AG08396 (cell line): ENCODE measurements around the gene YJEFN3.

Source experiments
- DNase-seq: peaks from one replicate; pipeline ENCODE4 v3.0.0; 2012; ENCODE audit warnings: low spot score, mixed read lengths

YJEFN3 gene

DNA sequence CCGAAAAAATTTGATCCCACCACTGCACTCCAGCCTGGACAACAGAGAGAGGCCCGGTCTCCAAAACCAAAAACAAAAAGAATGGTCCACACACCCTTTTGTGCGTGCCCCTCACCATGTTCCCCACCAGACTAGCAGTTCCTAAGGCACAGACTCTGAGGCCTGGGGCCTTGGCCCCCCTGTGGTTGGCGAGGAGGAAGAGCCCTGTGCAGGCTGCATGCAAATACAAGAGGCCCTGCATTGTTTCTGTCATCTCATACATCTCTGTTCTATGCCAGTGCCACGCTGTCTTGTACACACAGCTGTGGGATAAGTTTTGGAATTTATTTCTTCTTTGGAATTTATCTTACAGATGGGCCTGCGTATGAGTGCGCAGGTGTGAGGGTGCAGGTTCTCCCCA is 4.7 kb upstream of the YJEFN3 start:
- DNase-seq, result no peak

DNA sequence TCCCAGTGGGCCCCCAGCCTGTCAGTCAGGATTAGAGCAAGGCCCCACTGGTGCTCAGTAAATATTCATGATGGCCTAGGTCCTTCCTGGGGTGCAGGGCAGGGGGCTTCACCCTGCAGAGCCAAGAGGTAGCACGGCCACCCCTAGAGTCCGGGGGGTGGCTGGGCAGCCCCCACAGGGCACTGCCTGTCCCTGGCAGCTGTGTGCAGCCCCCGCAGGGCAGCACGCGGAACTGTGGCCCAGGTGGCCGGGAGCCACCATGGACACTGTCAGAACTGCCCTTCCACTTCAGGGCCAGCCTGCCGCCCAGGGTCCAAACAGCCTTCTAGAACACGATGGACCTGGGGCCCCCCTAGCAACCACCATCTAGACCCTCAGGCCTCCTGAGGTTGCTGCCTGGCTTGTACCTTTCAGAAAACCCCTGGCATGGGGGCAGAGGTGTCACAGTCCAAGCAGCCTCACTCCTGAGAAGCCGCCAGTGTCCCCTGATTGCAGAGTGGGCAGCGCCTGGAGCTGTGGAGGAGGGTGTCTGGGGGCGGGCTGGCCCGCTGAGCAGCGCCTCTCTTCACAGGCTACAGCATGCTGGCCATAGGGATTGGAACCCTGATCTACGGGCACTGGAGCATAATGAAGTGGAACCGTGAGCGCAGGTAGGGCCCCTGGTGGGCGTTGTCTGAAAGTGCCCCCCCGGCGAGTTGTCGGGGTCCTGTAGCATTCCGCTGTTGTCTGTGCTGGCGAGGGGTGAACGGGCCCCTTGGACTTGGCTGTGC is 2.9 kb upstream of the YJEFN3 start:
- no peak for DNase-seq

DNA sequence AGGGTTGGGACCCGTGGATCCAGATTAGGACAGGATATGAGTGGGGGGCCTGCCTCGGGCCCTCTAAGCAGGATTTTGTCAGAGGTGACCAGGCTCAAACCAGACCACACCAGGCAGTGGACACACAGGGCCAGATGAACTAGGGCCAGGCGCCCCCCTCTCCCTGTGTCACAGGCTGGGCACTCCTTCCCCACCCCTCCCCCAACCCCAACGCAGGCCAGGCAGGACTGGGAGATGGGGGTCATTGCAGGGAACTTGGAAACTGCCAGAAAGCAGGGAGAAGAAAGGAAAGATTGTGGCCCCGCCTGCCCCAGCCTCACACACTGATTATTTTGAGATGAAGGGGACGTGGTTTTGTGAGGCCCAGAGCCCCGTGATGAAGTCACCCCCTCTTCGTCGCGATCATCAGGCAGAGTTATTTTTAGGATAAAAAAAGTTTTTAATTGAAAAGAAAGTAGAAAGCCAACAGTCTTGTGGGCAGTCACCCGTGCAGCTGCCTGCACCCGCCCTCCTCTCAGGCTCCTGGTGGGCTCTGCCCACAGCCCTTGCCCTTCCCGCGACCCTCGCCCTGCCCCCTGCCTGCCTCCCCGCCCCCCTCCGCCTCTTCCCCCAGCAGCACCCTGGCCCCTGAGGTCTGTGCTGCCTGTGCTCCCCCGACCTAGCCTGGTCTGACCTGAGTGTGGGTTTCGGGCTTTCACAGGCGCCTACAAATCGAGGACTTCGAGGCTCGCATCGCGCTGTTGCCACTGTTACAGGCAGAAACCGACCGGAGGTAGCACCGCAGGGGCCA is 1.9 kb upstream of the YJEFN3 start:
- DNase-seq, result no peak

DNA sequence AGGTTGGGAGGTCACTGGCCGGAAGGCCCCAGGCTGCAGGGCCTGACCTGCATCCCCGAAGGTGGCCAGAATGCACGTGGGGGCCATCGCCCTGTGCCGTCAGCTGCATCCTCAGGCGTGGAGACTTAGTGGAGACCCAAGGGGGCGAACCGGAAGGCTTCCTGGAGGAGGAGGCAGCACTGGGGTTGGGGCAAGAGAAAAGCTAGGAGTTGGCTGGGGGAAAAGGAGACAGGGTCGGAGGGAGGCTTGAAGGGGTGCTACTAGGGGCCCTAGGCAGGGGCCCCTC is 1.4 kb upstream of the YJEFN3 start:
- DNase-seq, result no peak

DNA sequence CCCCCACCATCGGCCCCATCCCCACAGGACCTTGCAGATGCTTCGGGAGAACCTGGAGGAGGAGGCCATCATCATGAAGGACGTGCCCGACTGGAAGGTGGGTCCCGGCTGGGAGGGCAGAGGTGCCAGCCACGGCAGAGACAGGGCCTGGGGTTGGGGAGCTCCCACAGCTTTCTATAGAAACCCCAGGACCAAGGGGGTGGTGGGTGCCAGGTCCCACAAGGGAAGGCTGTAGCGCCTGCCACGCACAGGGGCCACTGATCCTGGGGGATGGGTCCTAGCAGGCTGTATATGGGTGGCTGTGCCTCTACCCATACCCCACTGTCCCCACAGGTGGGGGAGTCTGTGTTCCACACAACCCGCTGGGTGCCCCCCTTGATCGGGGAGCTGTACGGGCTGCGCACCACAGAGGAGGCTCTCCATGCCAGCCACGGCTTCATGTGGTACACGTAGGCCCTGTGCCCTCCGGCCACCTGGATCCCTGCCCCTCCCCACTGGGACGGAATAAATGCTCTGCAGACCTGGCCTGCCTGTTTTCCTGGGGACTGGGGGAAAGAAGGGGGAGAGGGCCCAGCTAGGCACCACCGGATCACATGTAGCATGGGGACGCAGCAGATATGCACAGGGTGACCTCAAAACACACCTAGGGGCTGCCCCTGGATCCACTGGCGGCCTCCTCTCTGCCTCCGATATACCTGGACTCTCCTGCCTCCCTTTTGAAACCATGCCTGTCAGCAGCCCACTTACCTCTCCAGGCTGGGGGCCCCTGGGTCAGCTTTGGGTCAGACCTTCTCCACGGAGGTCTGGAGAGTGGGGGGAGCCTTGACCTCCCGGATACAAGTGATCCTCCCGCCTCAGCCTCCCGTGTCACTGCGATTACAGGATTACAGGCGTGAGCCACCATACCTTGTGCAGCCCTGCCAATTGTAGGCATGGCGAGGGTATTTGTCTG is 761 bp upstream of the YJEFN3 start:
- no peak for DNase-seq

DNA sequence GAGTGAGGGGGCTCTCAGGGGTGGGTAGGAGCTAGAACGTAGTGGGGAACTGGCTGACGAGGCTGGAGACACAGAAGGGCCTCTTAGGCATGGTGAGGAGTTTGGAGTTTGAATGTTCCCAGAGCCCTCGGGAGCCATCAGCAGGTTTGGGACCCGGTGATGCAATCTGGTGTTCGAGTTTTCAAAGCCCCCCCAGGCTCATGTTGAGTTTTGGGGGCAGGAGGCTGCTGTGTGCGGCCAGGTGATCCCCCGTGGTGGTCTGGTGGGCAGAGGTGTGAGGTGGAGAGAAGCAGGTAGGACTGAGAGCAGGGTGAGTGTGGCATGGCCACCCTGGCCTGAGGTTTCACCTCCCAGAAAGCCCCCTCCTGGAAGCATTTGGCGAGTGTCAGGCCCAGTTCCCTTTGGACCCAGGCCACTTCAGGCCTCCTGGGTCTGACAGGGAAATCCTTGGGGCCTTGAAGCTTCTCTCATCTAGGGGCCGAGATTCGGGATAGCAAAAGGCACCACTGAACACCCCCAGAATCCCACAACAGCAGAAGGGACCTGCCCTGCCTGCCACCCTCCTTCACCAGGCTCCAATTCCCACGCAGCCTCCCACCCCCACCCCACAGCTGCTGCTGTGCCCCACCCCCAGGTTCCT is 1.2 kb downstream of the YJEFN3 start:
- no peak for DNase-seq

DNA sequence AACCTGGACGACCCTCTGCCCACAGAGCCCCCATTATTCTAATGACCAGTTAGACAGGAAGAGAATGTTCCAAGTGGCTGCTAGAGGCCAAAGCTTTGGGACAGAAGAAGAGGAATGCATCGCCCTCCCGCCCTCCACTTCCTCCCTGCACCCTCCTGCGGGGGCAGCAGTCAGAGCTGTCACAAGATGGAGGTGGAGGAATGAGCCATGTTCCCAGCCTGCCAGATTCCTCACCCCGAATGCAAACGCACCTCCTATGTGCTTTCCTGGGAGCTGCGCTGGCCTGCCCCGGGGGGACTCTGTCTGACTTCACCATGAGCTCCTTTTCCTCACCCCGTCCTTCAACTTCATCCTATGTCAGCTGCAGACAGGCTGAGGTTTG is 1.7 kb downstream of the YJEFN3 start:
- peak; percentile 73 for DNase-seq

DNA sequence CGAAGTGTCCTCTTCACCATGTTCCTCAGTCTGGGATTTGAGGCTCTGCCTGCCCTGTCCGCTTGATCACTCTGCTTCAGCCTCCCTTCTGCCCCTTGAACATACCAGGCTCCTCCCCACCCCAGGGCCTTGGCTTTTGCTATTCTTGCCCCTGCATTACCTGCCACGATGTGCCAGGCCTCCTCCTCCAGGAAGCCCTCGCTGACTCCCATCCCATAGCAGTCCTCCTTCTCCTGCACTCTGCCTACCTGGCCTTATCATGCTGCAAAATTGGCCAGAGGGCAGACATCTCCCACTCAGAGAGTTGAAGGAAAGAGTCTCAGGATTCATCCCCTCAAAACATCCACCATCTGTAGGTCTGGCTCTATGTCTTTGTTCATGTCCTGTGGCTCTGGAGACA is 2.2 kb downstream of the YJEFN3 start:
- no peak for DNase-seq

DNA sequence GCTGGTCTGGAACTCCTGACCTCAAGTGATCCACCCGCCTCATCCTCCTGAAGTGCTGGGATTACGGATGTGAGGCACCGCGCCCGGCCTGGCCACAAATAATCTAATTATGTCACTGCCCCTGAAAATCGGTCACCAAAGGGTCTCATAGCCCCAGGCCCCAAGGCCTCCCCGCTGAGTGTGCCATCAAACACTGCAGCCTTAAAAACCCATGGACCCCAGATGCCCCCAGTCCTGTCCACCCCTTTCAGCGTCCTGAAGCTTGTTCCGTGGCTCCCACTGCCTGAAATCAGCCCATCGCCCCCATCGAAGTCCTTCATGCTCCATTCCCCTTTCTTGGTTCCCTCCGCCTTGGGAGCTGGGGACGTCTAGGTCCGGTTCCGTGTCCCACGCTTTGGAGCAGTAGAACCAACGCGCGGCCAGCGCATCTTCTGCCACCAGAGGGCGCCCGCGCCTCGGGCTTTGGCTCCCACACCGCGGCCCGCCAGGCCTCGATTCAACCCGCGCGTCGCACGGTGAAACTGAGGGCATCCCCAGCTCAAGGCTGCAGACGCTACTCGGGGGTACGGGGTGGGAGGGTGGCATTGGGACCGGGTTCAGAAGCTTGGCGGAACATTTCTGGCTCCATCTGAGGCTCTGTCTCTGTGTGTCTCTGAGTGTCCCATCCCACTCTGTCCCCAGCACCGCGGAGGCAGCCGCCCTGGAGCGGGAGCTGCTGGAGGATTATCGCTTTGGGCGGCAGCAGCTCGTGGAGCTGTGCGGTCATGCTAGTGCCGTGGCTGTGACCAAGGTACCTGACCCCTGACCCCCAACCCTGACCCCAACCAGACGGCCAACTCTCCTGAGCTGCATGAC is 3.5 kb downstream of the YJEFN3 start:
- DNase-seq, result peak; percentile 90

DNA sequence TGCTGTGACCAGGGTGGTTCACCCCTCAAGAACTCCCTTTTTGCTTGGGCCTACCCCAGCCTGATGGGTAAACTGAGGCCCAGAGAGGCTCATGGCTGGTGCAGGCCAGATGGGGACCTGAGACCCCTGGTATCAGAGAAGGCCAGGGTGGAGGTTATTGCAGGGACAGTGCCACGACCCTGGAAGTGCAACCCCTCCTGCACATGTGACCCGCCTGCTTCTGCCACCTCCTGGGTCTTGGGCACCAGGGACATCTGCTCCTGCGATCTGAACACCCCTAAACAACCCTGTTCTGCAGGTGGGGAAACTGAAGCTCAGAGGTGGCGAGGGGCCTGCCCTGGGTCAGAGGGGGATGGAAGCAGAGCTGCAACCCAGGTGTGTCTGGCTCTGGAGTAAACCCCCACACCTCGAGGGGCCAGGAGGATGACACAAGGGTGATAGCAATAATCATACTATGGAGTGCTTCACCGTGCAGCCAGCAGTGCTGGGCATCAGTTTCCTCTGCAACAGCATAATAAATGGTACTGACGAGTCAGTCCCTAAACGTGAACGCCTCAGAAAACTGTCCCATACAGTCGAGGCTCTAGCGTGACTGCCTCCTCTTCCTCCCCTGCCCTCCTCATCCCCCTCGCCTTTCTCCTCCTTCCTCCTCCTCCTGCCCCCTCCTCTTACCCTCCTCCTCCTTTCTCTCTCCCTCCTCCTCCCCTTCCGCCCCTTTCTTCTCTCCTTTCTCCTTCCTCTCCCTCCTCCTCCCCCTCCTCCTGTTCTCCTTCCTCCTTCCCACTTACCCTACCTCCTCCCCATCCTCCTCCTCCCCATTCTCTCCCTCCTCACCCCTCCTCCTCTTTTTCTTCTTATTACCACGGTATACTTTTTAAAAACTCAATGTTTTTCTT is 4.3 kb downstream of the YJEFN3 start:
- DNase-seq, result no peak

DNA sequence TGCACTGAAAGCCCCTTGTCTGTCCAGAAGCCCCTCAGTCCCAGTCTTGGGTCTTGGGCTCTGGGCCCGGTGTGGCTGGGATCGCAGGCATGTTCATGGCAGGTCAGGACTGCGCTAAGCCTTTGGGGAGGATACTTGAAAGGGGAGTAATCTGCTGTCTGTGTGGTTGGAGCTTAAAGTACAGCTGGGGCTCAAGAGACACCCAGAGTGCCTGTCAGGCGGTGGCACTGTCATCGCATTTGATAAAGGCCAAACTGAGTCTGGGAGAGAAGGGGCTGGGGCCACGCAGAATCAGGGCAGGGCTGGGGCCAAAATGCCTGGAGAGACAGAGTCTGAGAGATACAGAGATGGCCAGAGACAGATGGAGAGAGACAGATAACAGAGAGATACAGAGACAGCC is 5.1 kb downstream of the YJEFN3 start:
- DNase-seq, result no peak

DNA sequence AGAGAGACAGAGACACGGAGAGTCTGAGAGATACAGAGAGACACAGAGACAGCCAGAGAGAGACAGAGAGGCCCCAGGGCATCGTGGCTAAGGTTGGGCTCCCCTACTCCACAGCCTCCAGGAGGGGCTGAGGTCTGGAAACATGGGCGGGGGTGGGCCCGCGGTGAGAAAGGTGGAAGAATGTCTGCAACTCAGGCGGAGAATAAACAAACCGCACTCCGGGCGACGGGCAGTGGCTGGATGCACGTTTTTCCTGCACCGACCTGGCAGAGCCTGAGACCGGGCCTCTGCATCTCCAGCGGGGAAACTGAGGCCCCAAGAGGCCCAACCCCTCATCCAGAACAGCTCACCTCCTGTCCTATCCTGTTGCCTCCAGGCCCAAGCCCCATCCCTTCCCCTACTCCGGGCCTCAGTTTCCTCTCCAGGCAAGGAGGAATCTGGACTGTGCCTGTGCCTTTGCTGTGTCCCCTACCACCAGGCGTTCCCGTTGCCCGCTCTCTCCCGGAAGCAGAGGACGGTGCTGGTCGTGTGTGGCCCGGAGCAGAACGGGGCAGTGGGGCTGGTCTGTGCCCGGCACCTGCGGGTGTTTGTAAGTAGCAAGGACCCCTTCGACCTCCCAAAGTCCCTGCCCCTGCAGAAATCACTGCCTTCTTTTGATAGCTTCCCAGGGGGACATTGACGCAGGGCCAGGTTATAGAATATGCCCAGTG is 6.0 kb downstream of the YJEFN3 start:
- no peak for DNase-seq

DNA sequence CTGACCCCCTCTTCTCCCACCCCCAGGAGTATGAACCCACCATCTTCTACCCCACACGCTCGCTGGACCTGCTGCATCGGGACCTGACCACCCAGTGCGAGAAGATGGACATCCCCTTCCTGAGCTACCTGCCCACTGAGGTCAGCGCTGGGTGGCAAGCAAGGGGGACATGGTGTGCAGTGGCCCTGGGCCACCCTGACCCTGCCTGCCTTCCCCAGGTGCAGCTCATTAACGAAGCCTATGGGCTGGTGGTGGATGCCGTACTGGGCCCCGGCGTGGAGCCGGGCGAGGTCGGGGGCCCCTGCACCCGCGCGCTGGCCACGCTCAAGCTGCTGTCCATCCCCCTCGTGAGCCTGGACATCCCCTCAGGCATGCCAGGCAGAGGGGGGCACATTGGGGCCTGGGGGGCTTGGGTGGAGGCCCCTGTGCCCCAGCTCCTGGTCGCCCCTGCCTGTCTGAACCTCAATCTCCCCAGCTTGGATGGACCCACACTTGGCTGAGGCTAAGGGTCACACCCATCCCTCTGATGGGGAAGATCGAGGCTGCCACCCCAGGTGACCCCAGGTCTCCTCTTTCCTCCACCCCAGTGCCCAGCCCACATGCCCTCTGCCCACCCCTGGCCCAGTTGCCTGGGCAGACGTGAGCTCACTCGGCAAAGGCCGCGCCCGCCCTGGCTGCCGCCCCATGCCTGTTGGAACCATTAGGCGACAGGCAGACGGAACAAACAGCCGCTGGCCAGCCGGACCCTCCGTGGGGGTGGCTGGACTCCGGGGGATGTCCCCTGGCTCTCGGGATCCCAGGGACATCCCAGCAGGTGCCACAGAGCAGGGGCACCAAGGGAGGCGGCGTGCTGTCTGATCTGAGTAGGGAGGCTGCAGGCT is 6.8 kb downstream of the YJEFN3 start:
- DNase-seq, result no peak

DNA sequence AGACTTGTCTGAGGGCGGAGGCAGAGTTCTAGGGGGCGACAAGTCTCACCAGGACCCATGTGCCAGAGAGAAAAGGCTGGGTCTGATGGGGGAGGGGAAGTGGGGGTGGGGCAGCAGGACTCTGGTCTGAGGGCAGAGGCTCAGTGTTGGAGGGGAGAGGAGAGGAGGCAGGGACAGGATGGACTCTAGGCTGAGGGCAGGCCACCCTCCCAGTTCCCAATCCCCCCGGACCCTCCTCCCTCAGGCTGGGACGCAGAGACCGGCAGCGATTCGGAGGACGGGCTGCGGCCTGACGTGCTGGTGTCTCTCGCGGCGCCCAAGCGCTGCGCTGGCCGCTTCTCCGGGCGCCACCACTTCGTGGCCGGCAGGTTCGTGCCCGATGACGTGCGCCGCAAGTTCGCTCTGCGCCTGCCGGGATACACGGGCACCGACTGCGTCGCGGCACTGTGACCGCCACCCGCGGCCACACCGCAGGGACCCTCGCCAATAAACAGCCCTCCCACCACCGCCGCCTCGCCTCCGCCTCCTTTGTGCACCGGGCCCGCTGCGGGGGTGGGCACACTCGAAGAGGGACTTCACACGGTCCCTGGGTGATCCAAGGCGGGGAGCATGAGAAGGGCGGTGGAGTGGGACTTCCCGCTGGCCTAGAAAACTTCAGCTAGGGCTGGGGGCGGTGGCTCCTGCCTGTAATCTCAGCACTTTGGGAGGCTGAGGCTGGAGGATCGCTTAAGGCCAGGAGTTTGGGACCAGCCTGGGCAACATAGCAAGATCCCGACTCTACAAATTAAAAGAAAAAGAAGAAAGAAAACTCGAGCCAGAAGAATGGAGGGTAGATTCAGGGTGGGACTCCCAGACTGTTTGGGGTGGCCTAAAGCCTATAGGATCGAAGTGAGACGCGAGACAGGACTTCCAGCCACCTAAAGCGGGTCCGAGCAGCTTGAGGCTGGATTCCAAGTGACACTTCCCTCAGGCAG is 8.7 kb downstream of the YJEFN3 start:
- no peak for DNase-seq

DNA sequence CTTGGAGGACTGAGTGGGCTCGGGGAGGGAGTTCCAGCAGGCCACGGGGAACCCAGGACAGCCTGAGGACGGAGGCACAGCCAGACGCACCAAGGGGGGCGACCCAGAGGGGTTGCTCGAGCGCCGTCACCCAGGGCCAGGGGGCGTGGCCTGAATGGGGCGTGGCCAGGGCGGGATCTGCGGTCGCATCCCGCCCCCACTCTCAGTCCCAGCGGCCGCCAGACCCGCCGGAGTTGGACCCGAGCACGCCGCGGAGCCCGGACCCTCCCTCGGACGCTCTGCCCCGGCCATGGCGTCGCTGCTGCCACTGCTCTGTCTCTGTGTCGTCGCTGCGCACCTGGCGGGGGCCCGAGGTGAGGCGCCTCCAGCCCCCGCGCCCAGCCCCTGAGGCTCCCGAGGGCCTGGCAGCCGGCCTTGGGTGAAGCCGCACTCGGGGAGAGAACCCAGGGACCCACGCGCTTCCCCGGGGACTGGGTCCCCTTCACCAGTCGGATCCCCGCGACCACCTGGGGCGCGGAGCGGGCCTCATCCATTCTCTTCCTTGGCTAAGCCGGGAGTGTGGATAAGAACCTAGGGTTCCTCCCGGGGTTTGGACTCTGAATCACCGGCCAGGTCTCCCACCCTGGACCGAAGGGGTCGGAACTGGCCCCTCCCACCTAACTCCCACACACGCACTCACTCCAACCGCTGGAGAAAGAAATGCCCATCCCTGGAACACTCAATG is 9.5 kb downstream of the YJEFN3 start, which contains the start of gene CILP2:
Gene CILP2, plus strand, starts transcription at position 205 of the 724 bp plus-strand sequence. Its CDS starts 85 bp downstream, at position 290.
- peak; percentile 83 for DNase-seq

DNA sequence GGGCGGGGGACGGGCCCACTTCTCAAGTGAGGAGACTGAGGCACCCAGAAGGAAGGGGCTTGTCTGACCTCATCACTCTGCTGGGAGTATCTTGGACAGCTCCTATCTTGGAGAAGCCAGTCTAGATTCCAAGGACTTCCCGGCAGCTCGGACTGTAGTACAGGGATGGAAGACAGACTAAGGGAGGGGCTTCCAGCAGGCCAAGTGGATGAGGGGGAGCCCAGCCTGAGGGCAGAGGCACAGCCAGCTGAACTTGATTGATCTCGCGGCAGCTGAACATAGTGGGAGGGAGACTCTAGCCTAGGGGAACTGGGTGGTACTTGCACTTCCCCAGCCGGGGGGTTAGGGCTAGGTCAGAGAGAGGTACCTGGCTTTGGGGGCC is 10.1 kb downstream of the YJEFN3 start:
- no peak for DNase-seq

DNA sequence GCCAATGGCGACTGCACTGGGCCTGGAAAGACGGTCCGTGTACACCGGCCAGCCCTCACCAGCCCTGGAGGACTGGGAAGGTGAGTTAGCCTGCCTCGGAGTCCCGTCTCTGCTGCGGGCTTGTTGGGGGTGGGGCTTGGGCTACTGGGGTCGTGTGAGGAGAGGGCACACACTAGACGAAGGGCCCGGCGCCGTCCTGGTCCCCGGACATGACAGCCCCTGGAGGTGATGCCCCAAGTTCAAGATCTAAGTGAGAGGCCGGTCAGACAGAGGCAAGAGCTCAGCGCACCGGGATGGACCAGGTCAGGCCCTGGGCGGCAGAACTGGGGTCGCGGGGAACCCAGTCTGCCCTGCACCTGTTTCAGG is 11.0 kb downstream of the YJEFN3 start:
- DNase-seq, result no peak
